ENCODE data around the gene PIR. TPM values are rescaled to one million over a fixed set of nuclear protein-coding genes. Genes with fewer than 3 reads are reported as not detected.

PIR gene
- total RNA-seq, 1 experiment from 2014 or later = 29.7 TPM

DNA sequence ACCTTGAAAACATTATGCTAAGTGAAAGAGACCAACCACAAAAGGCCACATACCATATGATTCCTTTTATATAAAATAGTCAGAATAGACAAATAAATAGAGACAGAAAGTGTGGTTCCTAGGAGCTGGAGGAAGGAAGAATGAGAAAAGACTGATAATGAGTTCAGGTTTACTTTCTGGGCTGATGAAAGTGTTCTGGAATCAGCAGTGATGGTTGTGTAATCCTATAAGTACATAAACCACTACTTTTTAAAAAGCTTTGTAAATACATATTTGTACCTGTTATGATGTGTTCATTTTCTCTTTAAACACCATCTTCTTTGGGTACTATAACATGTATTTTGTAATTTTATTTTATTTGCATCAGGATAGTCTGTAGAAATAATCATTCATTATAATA lies 20.6 kb downstream of the PIR start:
- Histone ChIP-seq H4K91ac (ENCODE audit: insufficient read length, low read depth, low read length) (no peak overlapping the region), H3T11ph (ENCODE audit: low read length) (no peak overlapping the region), H2BK5ac (ENCODE audit: insufficient read length, low read length) (no peak overlapping the region), H2BK15ac (ENCODE audit: low read depth, low read length) (no peak overlapping the region), H4K8ac (replicated peaks; ENCODE audit: insufficient read length, low read depth, low read length) (no peak overlapping the region), H2AFZ (ENCODE audit: low read length) (no peak overlapping the region), H3K23me2 (ENCODE audit: insufficient read length, low read depth, low read length, poor library complexity, severe bottlenecking) (no peaks in the 10 kb centered on the region), H3K4me1 (ENCODE audit: insufficient read depth, low read length) (peaks cover 7% of the 10 kb centered on the region; the same call in 1 of the 2 replicates), H3K14ac (ENCODE audit: insufficient read depth, low read length) (no peak overlapping the region), H3K27me3 (ENCODE audit: insufficient read depth, low read length) (no peaks in the 10 kb centered on the region), H2BK12ac (ENCODE audit: insufficient read length, low read depth, low read length) (no peak overlapping the region), H3K27ac (ENCODE audit: insufficient read length, low read depth, low read length) (no peak overlapping the region), H3K9me3 (ENCODE audit: control insufficient read depth, low read depth, low read length) (no peaks in the 10 kb centered on the region), H3K18ac (ENCODE audit: insufficient read length, low read depth, low read length) (no peak overlapping the region), H2AK5ac (ENCODE audit: insufficient read length, low read length) (no peak overlapping the region), H2BK20ac (ENCODE audit: low read depth, low read length, poor library complexity, severe bottlenecking) (no peak overlapping the region), H3K79me2 (ENCODE audit: insufficient read depth, low read length) (no peaks in the 10 kb centered on the region), H3K79me1 (ENCODE audit: insufficient read depth, low read depth, low read length, poor library complexity, severe bottlenecking) (no peaks in the 10 kb centered on the region), H3K4me2 (ENCODE audit: insufficient read depth, insufficient read length, low read length) (no peak overlapping the region), H3K56ac (ENCODE audit: insufficient read length, low read depth, low read length) (no peak overlapping the region), H4K20me1 (ENCODE audit: control insufficient read depth, insufficient read depth, insufficient read length) (no peaks in the 10 kb centered on the region), H2BK120ac (ENCODE audit: low read depth, low read length, poor library complexity, severe bottlenecking) (no peak overlapping the region), H3K4ac (ENCODE audit: low read depth, low read length) (no peak overlapping the region), H3K9ac (ENCODE audit: extremely low read depth, insufficient read length, low read length) (no peak overlapping the region), H3K23ac (ENCODE audit: insufficient read length, low read depth, low read length) (no peak overlapping the region), H4K5ac (ENCODE audit: insufficient read length, low read depth, low read length) (no peak overlapping the region)
- TF ChIP-seq, protein P1, sequence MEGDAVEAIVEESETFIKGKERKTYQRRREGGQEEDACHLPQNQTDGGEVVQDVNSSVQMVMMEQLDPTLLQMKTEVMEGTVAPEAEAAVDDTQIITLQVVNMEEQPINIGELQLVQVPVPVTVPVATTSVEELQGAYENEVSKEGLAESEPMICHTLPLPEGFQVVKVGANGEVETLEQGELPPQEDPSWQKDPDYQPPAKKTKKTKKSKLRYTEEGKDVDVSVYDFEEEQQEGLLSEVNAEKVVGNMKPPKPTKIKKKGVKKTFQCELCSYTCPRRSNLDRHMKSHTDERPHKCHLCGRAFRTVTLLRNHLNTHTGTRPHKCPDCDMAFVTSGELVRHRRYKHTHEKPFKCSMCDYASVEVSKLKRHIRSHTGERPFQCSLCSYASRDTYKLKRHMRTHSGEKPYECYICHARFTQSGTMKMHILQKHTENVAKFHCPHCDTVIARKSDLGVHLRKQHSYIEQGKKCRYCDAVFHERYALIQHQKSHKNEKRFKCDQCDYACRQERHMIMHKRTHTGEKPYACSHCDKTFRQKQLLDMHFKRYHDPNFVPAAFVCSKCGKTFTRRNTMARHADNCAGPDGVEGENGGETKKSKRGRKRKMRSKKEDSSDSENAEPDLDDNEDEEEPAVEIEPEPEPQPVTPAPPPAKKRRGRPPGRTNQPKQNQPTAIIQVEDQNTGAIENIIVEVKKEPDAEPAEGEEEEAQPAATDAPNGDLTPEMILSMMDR (conservative IDR thresholded peaks at IDR 0.05) = no peak
- no peak overlapping the region for H3K4me3 Mint-ChIP-seq
- no peaks in the 10 kb centered on the region for H3K9me3 Mint-ChIP-seq
- DNase-seq = no peak
- no peaks in the 10 kb centered on the region; a peak in 2 of 7 replicates for H3K36me3 Mint-ChIP-seq (ENCODE audit: insufficient read depth in 1 of 3, low read depth in 3 of 3)
- H3K4me1 Mint-ChIP-seq = peaks cover 23 to 25% of the 10 kb centered on the region in 2 experiments
- H3K27me3 Mint-ChIP-seq (ENCODE audit: low read depth) = no peaks in the 10 kb centered on the region
- H3K27ac Mint-ChIP-seq = no peak overlapping the region

Data from H9 (cell line).